Neural progenitor cell (in vitro differentiated cells): ENCODE data around the gene SASH3.

ENCODE experiments used
- EZH2phosphoT487 ChIP-seq: fragments of 200-600 bp; sonication (generic); IDR thresholded peaks from 2 replicates; pipeline ENCODE4 v1.6.1; 2017; ENCODE audit warnings: antibody characterized with exemption
- TF ChIP-seq, protein P1 (sequence below): fragments of 200-600 bp; sonication (generic); IDR thresholded peaks from 2 replicates; pipeline ENCODE4 v1.5.1; 2017; ENCODE audit warnings: antibody characterized with exemption, mild to moderate bottlenecking

- TF ChIP-seq, protein P1, sequence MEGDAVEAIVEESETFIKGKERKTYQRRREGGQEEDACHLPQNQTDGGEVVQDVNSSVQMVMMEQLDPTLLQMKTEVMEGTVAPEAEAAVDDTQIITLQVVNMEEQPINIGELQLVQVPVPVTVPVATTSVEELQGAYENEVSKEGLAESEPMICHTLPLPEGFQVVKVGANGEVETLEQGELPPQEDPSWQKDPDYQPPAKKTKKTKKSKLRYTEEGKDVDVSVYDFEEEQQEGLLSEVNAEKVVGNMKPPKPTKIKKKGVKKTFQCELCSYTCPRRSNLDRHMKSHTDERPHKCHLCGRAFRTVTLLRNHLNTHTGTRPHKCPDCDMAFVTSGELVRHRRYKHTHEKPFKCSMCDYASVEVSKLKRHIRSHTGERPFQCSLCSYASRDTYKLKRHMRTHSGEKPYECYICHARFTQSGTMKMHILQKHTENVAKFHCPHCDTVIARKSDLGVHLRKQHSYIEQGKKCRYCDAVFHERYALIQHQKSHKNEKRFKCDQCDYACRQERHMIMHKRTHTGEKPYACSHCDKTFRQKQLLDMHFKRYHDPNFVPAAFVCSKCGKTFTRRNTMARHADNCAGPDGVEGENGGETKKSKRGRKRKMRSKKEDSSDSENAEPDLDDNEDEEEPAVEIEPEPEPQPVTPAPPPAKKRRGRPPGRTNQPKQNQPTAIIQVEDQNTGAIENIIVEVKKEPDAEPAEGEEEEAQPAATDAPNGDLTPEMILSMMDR, result no peak
- no peak for TF ChIP-seq EZH2phosphoT487
These were observed 1.5 kb downstream of the SASH3 start for GRCh38 chrX:129781134-129781672.
